IMR-90 (cell line): ENCODE measurements around the gene ATG9B. TPM values are rescaled to one million over a fixed set of nuclear protein-coding genes. Genes with fewer than 3 reads are reported as not detected.

ENCODE experiments used
- ATAC-seq: fragments of 200-7000 bp; cut with Tn5 transposase; 2 replicates; pipeline ENCODE4 v1.9.1; 2020; ENCODE audit warnings: low read depth, mild to moderate bottlenecking, moderate library complexity
- BruUV-seq: library from RNA; stranded (reverse); fragments of 400-500 nt; replicated peaks from 2 replicates; lab custom pipeline; 2021; lab: Mats Ljungman, UMichigan
- CTCF ChIA-PET: fragments of 300-600 bp; formaldehyde crosslinking; extraction: SDS; loops from one replicate; lab custom pipeline; 2021; ENCODE audit warnings: antibody characterized with exemption; lab: Yijun Ruan, JAX
- POLR2A ChIA-PET: fragments of 300-600 bp; sonication (Branson Sonifier 250); formaldehyde crosslinking; loops from one replicate; lab custom pipeline; 2022; ENCODE audit warnings: antibody characterized with exemption; ENCODE audit not compliant: unreplicated experiment; lab: Charles Lee
- DNase-seq: peaks from one replicate; pipeline ENCODE4 v3.0.0; 2013
- H2AFZ ChIP-seq: replicated peaks from 2 replicates; pipeline ENCODE3; 2013; ENCODE audit warnings: low read length, mild to moderate bottlenecking; ENCODE audit not compliant: poor library complexity
- H2AK5ac ChIP-seq: 2 replicates; pipeline ENCODE4 v1.6.1; 2013; ENCODE audit warnings: low read depth, low read length, inconsistent platforms
- H2AK9ac ChIP-seq: replicated peaks from 2 replicates; pipeline ENCODE3; 2013; ENCODE audit warnings: mild to moderate bottlenecking, low read depth, low read length, moderate library complexity; ENCODE audit not compliant: poor library complexity
- H2BK120ac ChIP-seq: 2 replicates; pipeline ENCODE4 v1.6.1; 2013; ENCODE audit warnings: low read depth, low read length, inconsistent platforms
- H2BK15ac ChIP-seq: 3 replicates; pipeline ENCODE4 v1.6.1; 2013; ENCODE audit warnings: low read depth, low read length, inconsistent platforms
- H2BK20ac ChIP-seq: 2 replicates; pipeline ENCODE4 v1.6.1; 2013; ENCODE audit warnings: low read depth, mild to moderate bottlenecking, inconsistent platforms, low read length, moderate library complexity
- H2BK5ac ChIP-seq: 2 replicates; pipeline ENCODE4 v1.6.1; 2013; ENCODE audit warnings: mild to moderate bottlenecking, low read depth, low read length, inconsistent platforms; ENCODE audit not compliant: poor library complexity, severe bottlenecking
- H3K14ac ChIP-seq: replicated peaks from 2 replicates; pipeline ENCODE4 v1.6.1; 2013; ENCODE audit warnings: low read depth, low read length, inconsistent platforms
- H3K18ac ChIP-seq: 2 replicates; pipeline ENCODE4 v1.6.1; 2013; ENCODE audit warnings: low read depth, low read length, control low read depth
- H3K23ac ChIP-seq: 2 replicates; pipeline ENCODE4 v1.6.1; 2013; ENCODE audit warnings: low read depth, low read length, inconsistent platforms
- H3K27ac ChIP-seq: 2 replicates; pipeline ENCODE4 v1.5.1; 2013; ENCODE audit warnings: mild to moderate bottlenecking, control low read depth, low read length; ENCODE audit not compliant: insufficient read depth
- H3K27me3 ChIP-seq: 2 replicates; pipeline ENCODE4 v1.6.1; 2013; ENCODE audit warnings: low read length; ENCODE audit not compliant: control insufficient read depth, insufficient read depth
- H3K36me3 ChIP-seq: 2 replicates; pipeline ENCODE4 v1.6.1; 2013; ENCODE audit warnings: low read length, mixed read lengths; ENCODE audit not compliant: control insufficient read depth, insufficient read depth
- H3K4ac ChIP-seq: 2 replicates; pipeline ENCODE4 v1.6.1; 2013; ENCODE audit warnings: low read depth, low read length, inconsistent platforms
- H3K4me1 ChIP-seq: 2 replicates; pipeline ENCODE4 v1.6.1; 2013; ENCODE audit warnings: low read length, mixed read lengths; ENCODE audit not compliant: control insufficient read depth, insufficient read depth
- H3K4me2 ChIP-seq: 2 replicates; pipeline ENCODE4 v1.6.1; 2013; ENCODE audit warnings: low read depth, mild to moderate bottlenecking, control low read depth, low read length, moderate library complexity
- H3K4me3 ChIP-seq: 2 replicates; pipeline ENCODE4 v1.5.1; 2013; ENCODE audit warnings: low read depth, mild to moderate bottlenecking, control low read depth, low read length, moderate library complexity; ENCODE audit not compliant: insufficient read depth
- H3K56ac ChIP-seq: 2 replicates; pipeline ENCODE4 v1.6.1; 2013; ENCODE audit warnings: low read length, inconsistent platforms; ENCODE audit not compliant: insufficient read depth; ENCODE audit errors: extremely low read depth
- H3K79me1 ChIP-seq, 2 experiments: 2 replicates each; pipeline ENCODE4 v1.6.1; 2013; ENCODE audit warnings: low read length in 2 of 2, inconsistent platforms in 1 of 2, low read depth in 1 of 2
- H3K9ac ChIP-seq: 2 replicates; pipeline ENCODE4 v1.6.1; 2013; ENCODE audit warnings: low read depth, low read length, control low read depth
- H3K9me1 ChIP-seq: 2 replicates; pipeline ENCODE4 v1.6.1; 2013; ENCODE audit warnings: low read length, inconsistent platforms; ENCODE audit not compliant: insufficient read depth
- H3K9me3 ChIP-seq: 2 replicates; pipeline ENCODE4 v1.6.1; 2013; ENCODE audit warnings: low read length; ENCODE audit not compliant: control insufficient read depth, insufficient read depth
- H4K20me1 ChIP-seq: 2 replicates; pipeline ENCODE4 v1.6.1; 2013; ENCODE audit warnings: low read length, inconsistent platforms; ENCODE audit not compliant: insufficient read depth
- H4K5ac ChIP-seq: 2 replicates; pipeline ENCODE4 v1.6.1; 2013; ENCODE audit warnings: mild to moderate bottlenecking, low read depth, low read length, control low read depth
- H4K8ac ChIP-seq, 2 experiments: 2 replicates each; pipeline ENCODE4 v1.6.1; 2013; ENCODE audit warnings: low read depth in 2 of 2, low read length in 2 of 2, control low read depth in 1 of 2, inconsistent platforms in 1 of 2
- H4K91ac ChIP-seq: 2 replicates; pipeline ENCODE4 v1.6.1; 2013; ENCODE audit warnings: low read depth, low read length, inconsistent platforms; ENCODE audit not compliant: insufficient read depth
- BHLHE40 ChIP-seq: fragments of 150-350 bp; IDR thresholded peaks from 2 replicates; pipeline ENCODE4 v1.6.1; 2016; ENCODE audit warnings: mild to moderate bottlenecking, low read depth, low read length
- CEBPB ChIP-seq: IDR thresholded peaks from 2 replicates; pipeline ENCODE4 v1.6.1; 2012; ENCODE audit warnings: low read depth, low read length, improper control_type of control experiment
- CHD1 ChIP-seq: IDR thresholded peaks from 2 replicates; pipeline ENCODE4 v1.6.1; 2012; ENCODE audit warnings: low read depth, low read length, improper control_type of control experiment
- FOS ChIP-seq: fragments of 150-350 bp; IDR thresholded peaks from 2 replicates; pipeline ENCODE4 v1.6.1; 2016; ENCODE audit warnings: low read depth, low read length
- MAFK ChIP-seq: IDR thresholded peaks from 2 replicates; pipeline ENCODE4 v1.6.1; 2012; ENCODE audit warnings: low read depth, low read length, improper control_type of control experiment
- MAZ ChIP-seq: IDR thresholded peaks from 2 replicates; pipeline ENCODE4 v1.6.1; 2012; ENCODE audit warnings: low read depth, mild to moderate bottlenecking, low read length, improper control_type of control experiment, moderate library complexity, borderline replicate concordance
- MXI1 ChIP-seq: IDR thresholded peaks from 2 replicates; pipeline ENCODE4 v1.6.1; 2012; ENCODE audit warnings: low read depth, mild to moderate bottlenecking, low read length, moderate library complexity, borderline replicate concordance
- NFE2L2 ChIP-seq: fragments of 150-350 bp; IDR thresholded peaks from 2 replicates; pipeline ENCODE4 v1.6.1; 2016; ENCODE audit warnings: low read depth, mild to moderate bottlenecking, low read length
- POLR2A ChIP-seq: IDR thresholded peaks from 2 replicates; pipeline ENCODE4 v1.6.1; 2012; ENCODE audit warnings: mild to moderate bottlenecking, low read depth, low read length
- RAD21 ChIP-seq: IDR thresholded peaks from 2 replicates; pipeline ENCODE4 v1.6.1; 2012; ENCODE audit warnings: low read length, improper control_type of control experiment
- RCOR1 ChIP-seq: IDR thresholded peaks from 2 replicates; pipeline ENCODE4 v1.6.1; 2012; ENCODE audit warnings: mild to moderate bottlenecking, low read length, improper control_type of control experiment; ENCODE audit not compliant: insufficient replicate concordance
- RFX5 ChIP-seq: IDR thresholded peaks from 2 replicates; pipeline ENCODE4 v1.8.0; 2012; ENCODE audit warnings: low read depth, mild to moderate bottlenecking, low read length, moderate library complexity
- SMC3 ChIP-seq: fragments of 150-350 bp; IDR thresholded peaks from 2 replicates; pipeline ENCODE4 v1.6.1; 2016; ENCODE audit warnings: low read depth, mild to moderate bottlenecking, antibody characterized with exemption, low read length, moderate library complexity
- WGBS, 2 experiments: methylation state at CpG; one replicate each; pipeline versions ENCODE4 v1.1.5 to v1.1.7; 2013; ENCODE audit warnings: missing lambda C conversion rate in 2 of 2; ENCODE audit not compliant: insufficient read length in 1 of 2; ENCODE audit errors: extremely low coverage in 2 of 2; 5-methylcytosine and 5-hydroxymethylcytosine counted together
- dilution Hi-C: fragments of 300-500 bp; cut with HindIII; formaldehyde crosslinking; loops from one replicate; pipeline ENCODE4 v1.14.3; 2018; ENCODE audit warnings: low sequenced_read_pairs; ENCODE audit not compliant: unreplicated experiment
- in situ Hi-C: fragments of 300-500 bp; cut with MboI; formaldehyde crosslinking; loops from 3 replicates; pipeline ENCODE4 v1.14.3; 2019; ENCODE audit warnings: low sequenced_read_pairs, inconsistent platforms, mixed read lengths
- intact Hi-C: fragments of 100-400 bp; cut with micrococcal nuclease; formaldehyde crosslinking; loops from 2 replicates; pipeline ENCODE4 v1.10.0; 2022
- polyA plus RNA-seq, 3 experiments: library from polyadenylated mRNA; depleted of rRNA; stranded (reverse); fragments of >200 nt; gene quantifications; 2 replicates each; pipeline ENCODE4 v1.2.3, GENCODE V29; 2012; ENCODE audit warnings: low replicate concordance in 1 of 3
- total RNA-seq: library from RNA; depleted of rRNA; stranded (reverse); fragments of >200 nt; gene quantifications from 2 replicates; pipeline ENCODE4 v1.2.3, GENCODE V29; 2012
- TF ChIP-seq, protein P1 (sequence below): fragments of 150-350 bp; IDR thresholded peaks from 2 replicates; pipeline ENCODE4 v1.6.1; 2016; ENCODE audit warnings: low read depth, mild to moderate bottlenecking, low read length, moderate library complexity, borderline replicate concordance
- TF ChIP-seq, protein P2 (sequence below): conservative IDR thresholded peaks from 2 replicates; pipeline ENCODE4 v1.5.1; 2012; ENCODE audit warnings: mild to moderate bottlenecking, low read depth, low read length, improper control_type of control experiment
- TF ChIP-seq, protein P3 (sequence below): fragments of 150-350 bp; IDR thresholded peaks from 2 replicates; pipeline ENCODE4 v1.6.1; 2017; ENCODE audit warnings: mild to moderate bottlenecking, antibody characterized with exemption, low read length, low read depth

ATG9B gene
- total and polyA plus RNA-seq, 2 of the 4 experiments (the other 2 are of a cell fraction) = 0.18 to 0.91 TPM

DNA sequence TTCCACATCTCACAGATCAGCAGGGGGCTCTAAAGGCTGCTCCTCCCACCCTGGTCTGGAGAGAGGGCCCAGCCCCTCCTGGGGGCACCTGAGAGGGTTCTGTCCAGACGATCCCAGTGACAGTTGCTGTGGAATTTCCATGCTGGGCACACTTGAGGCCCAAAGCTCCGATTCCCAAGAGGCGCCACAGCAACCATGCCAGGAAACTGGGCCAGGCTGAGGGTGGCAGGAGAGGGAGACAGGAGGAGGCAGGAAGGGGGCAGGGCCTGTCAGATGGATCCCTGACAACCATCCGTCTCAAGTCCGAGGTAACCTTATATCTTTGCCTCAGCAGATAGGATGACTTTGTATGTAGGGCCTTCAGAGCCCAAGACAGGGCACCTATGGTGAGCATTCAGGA lies 37.7 kb downstream of the ATG9B start:
- Histone ChIP-seq H3K18ac (no peak overlapping the region), H4K20me1 (no peaks in the 10 kb centered on the region), H3K23ac (no peak overlapping the region), H2AK5ac (no peak overlapping the region), H3K79me1 (no peaks in the 10 kb centered on the region), H3K9ac (no peak overlapping the region), H3K4me3 (no peak overlapping the region), H2BK15ac (no peak overlapping the region), H3K27me3 (peaks cover 12% of the 10 kb centered on the region; the same call in 1 of the 2 replicates), H2AK9ac (no peak overlapping the region), H2BK20ac (no peak overlapping the region), H3K56ac (no peak overlapping the region; the same call in 1 of the 2 replicates), H3K27ac (no peak overlapping the region), H3K14ac (no peak overlapping the region), H3K4me1 (no peaks in the 10 kb centered on the region; the same call in 1 of the 2 replicates), H3K36me3 (no peaks in the 10 kb centered on the region), H3K4ac (no peak overlapping the region), H4K5ac (no peak overlapping the region), H3K9me3 (peaks cover 10% of the 10 kb centered on the region), H4K8ac (no peak overlapping the region), H2BK5ac (no peak overlapping the region), H2BK120ac (no peak overlapping the region), H3K4me2 (no peak overlapping the region), H2AFZ (no peak overlapping the region), H4K91ac (no peak overlapping the region), H3K9me1 (no peaks in the 10 kb centered on the region)
- TF ChIP-seq BHLHE40 = no peak
- no peak for TF ChIP-seq NFE2L2
- TF ChIP-seq MXI1 = no peak
- no peak for TF ChIP-seq RAD21
- TF ChIP-seq, protein P1, sequence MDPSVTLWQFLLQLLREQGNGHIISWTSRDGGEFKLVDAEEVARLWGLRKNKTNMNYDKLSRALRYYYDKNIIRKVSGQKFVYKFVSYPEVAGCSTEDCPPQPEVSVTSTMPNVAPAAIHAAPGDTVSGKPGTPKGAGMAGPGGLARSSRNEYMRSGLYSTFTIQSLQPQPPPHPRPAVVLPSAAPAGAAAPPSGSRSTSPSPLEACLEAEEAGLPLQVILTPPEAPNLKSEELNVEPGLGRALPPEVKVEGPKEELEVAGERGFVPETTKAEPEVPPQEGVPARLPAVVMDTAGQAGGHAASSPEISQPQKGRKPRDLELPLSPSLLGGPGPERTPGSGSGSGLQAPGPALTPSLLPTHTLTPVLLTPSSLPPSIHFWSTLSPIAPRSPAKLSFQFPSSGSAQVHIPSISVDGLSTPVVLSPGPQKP = no peak
- no peak for TF ChIP-seq RFX5
- no peak for TF ChIP-seq RCOR1
- no peak for TF ChIP-seq CEBPB
- no peak for TF ChIP-seq SMC3
- TF ChIP-seq FOS = no peak
- TF ChIP-seq, protein P2, sequence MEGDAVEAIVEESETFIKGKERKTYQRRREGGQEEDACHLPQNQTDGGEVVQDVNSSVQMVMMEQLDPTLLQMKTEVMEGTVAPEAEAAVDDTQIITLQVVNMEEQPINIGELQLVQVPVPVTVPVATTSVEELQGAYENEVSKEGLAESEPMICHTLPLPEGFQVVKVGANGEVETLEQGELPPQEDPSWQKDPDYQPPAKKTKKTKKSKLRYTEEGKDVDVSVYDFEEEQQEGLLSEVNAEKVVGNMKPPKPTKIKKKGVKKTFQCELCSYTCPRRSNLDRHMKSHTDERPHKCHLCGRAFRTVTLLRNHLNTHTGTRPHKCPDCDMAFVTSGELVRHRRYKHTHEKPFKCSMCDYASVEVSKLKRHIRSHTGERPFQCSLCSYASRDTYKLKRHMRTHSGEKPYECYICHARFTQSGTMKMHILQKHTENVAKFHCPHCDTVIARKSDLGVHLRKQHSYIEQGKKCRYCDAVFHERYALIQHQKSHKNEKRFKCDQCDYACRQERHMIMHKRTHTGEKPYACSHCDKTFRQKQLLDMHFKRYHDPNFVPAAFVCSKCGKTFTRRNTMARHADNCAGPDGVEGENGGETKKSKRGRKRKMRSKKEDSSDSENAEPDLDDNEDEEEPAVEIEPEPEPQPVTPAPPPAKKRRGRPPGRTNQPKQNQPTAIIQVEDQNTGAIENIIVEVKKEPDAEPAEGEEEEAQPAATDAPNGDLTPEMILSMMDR = no peak
- TF ChIP-seq, protein P3, sequence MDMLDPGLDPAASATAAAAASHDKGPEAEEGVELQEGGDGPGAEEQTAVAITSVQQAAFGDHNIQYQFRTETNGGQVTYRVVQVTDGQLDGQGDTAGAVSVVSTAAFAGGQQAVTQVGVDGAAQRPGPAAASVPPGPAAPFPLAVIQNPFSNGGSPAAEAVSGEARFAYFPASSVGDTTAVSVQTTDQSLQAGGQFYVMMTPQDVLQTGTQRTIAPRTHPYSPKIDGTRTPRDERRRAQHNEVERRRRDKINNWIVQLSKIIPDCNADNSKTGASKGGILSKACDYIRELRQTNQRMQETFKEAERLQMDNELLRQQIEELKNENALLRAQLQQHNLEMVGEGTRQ = no peak
- no peak for TF ChIP-seq POLR2A
- no peak for TF ChIP-seq MAZ
- no peak for TF ChIP-seq CHD1
- TF ChIP-seq MAFK = no peak
- ChIA-PET POLR2A (no interaction called here), CTCF (interaction anchor here (0.6 to 3.2 kb wide), 4 partner anchors 24 to 537 kb away, joined by 4 to 18 read pairs (median 6); no protein-coding TSS in a partner anchor)
- ATAC-seq (no peak), DNase-seq (no peak)
- dilution Hi-C loops = no loop called here
- intact Hi-C loops = loop anchor here (1.0 kb wide), 3 partner anchors 23 to 208 kb away; no protein-coding TSS in a partner anchor
- BruUV-seq = no TSS peak
- in situ Hi-C loops = loop anchor here (5.0 to 25.0 kb wide), 3 partner anchors 84 to 574 kb away; a partner anchor contains a TSS
- no CpG with 5 or more reads among the region's 5 CpGs for WGBS, 2 experiments
